Testis (tissue), 3 donors: Measurements from ENCODE around the gene SIN3B. TPM values are rescaled to one million over a fixed set of nuclear protein-coding genes. Genes with fewer than 3 reads are reported as not detected.

Source experiments
- DNase-seq: peaks from one replicate; pipeline ENCODE4 v3.0.0-alpha.2; 2019
- H3K27ac ChIP-seq, 2 donors: fragments of 200-600 bp; sonication (generic); one replicate each; pipeline ENCODE4 v1.5.1; 2019
- H3K27me3 ChIP-seq: fragments of 200-600 bp; sonication (generic); one replicate; pipeline ENCODE4 v1.5.1; 2019
- H3K36me3 ChIP-seq: fragments of 200-600 bp; sonication (generic); one replicate; pipeline ENCODE4 v1.5.1; 2017; ENCODE audit warnings: low read depth; ENCODE audit errors: missing control alignments
- H3K4me1 ChIP-seq: fragments of 200-600 bp; sonication (generic); one replicate; pipeline ENCODE4 v1.5.1; 2019
- H3K4me3 ChIP-seq, 2 donors: fragments of 200-600 bp; sonication (generic); one replicate each; pipeline ENCODE4 v1.5.1; 2017 to 2019
- H3K9me3 ChIP-seq: fragments of 200-600 bp; sonication (generic); one replicate; pipeline ENCODE4 v1.5.1; 2017
- CTCF ChIP-seq, 3 experiments: fragments of 450-650 bp in 2 of 3; fragments of 200-600 bp in 1 of 3; sonication (generic) in 1 of 3; IDR thresholded peaks; one replicate each; pipeline ENCODE4 v1.5.1; 2016 to 2019; ENCODE audit warnings: antibody characterized with exemption in 3 of 3, mild to moderate bottlenecking in 2 of 3, moderate library complexity in 1 of 3
- POLR2A ChIP-seq: fragments of 450-650 bp; IDR thresholded peaks from one replicate; pipeline ENCODE4 v1.6.1; 2017; ENCODE audit warnings: antibody characterized with exemption, mild to moderate bottlenecking, moderate library complexity
- WGBS, 2 donors: methylation state at CpG; one replicate each; pipeline ENCODE4 v1.1.5; 2018; 5-methylcytosine and 5-hydroxymethylcytosine counted together
- intact Hi-C: fragments of 100-400 bp; cut with DNase I; formaldehyde crosslinking; loops from one replicate; pipeline ENCODE4 v1.15.1; 2023; ENCODE audit warnings: low total_unique reads
- polyA plus RNA-seq: library from polyadenylated mRNA; stranded (reverse); fragments of 350-450 nt; fragmentation: Illumina TruSeq; extraction: RNeasy Lipid Tissue Mini Kit (QIAGEN cat#74804); gene quantifications from one replicate; pipeline ENCODE4 v1.2.3, GENCODE V29; 2014; ENCODE audit warnings: low read depth, low replicate concordance; ENCODE audit not compliant: insufficient read depth
- total RNA-seq, 2 donors: library from RNA; depleted of rRNA; stranded (reverse); fragments of >200 nt; gene quantifications; one replicate each; pipeline ENCODE4 v1.2.3, GENCODE V29; 2016

Gene SIN3B
- total and polyA plus RNA-seq, 3 donors from 2014 or later, result 70.6 to 283 (median 231) TPM

- H3K4me1 ChIP-seq, result no peaks in the 10 kb centered on the region
- no peak overlapping the region for H3K27ac ChIP-seq
- H3K4me3 ChIP-seq, result no peak overlapping the region
- no peaks in the 10 kb centered on the region for H3K36me3 ChIP-seq
- no peaks in the 10 kb centered on the region for H3K27me3 ChIP-seq
- no peak for DNase-seq
- no peaks in the 10 kb centered on the region for H3K9me3 ChIP-seq
- intact Hi-C loops, result no loop called here
- TF ChIP-seq CTCF (IDR thresholded peaks at IDR 0.05) (no peak), POLR2A (no peak)
- 91 to 93% methylated on average over 27 to 30 of the region's 31 CpGs for WGBS, 2 donors
Observed at GRCh38 chr19:16807549-16808284, 21.5 kb upstream of the SIN3B start.

DNA sequence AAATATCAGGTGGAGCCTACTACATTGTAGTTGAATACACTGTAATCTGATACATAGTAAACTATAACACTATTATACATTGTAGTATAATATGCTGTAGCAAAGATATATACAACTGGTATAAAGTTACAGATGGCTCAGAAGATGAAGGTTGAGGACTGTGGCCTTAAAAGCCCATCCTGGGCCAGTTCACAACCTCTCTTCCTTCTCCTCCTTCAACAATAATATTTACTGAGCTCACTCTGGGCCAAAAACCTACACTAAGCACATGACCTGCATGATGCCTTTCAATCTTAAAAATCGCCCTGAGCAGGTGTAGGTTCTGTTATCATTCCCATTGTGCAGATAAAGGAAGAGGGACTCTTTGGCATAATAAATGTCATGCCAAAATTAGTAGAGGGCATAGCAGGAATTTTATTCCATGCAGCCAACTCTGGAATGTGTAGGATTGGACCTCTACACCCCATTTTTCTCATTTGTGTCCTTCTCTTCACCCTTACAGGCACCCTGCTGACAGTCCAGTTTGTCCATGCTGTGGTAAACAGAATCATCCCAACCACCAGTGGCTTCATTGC, 14.6 kb upstream of the SIN3B start:
- Histone ChIP-seq H3K4me3 (no peak overlapping the region), H3K4me1 (peaks cover 8% of the 10 kb centered on the region), H3K36me3 (no peaks in the 10 kb centered on the region), H3K27ac (no peak overlapping the region), H3K9me3 (no peaks in the 10 kb centered on the region), H3K27me3 (no peaks in the 10 kb centered on the region)
- TF ChIP-seq CTCF (IDR thresholded peaks at IDR 0.05), result no peak
- WGBS, 2 donors, result 43 to 65% methylated on average over 1 of the region's 1 CpG
- intact Hi-C loops, result no loop called here
- no peak for DNase-seq

- peaks cover 40% of the 10 kb centered on the region for H3K4me1 ChIP-seq
- peak overlapping the region; percentile 22 for H3K27ac ChIP-seq
- no peaks in the 10 kb centered on the region for H3K27me3 ChIP-seq
- no peaks in the 10 kb centered on the region for H3K9me3 ChIP-seq
- H3K36me3 ChIP-seq, result no peaks in the 10 kb centered on the region
- peak; percentile 71 for DNase-seq
- intact Hi-C loops, result no loop called here
- WGBS, 2 donors, result 50 to 56% methylated on average over 1 of the region's 1 CpG
- H3K4me3 ChIP-seq, result no peak overlapping the region
- TF ChIP-seq POLR2A (no peak), CTCF (IDR thresholded peaks at IDR 0.05) (no peak)
Observed at GRCh38 chr19:16820056-16820455, 9.1 kb upstream of the SIN3B start.

GRCh38 chr19:16821081-16821480, 8.1 kb upstream of the SIN3B start:
- H3K36me3 ChIP-seq, result no peaks in the 10 kb centered on the region
- WGBS, 2 donors, result 83 to 89% methylated on average over 7 of the region's 7 CpGs
- intact Hi-C loops, result no loop called here
- no peak for DNase-seq
- peak overlapping the region in 1 of 2 donors; percentile 22 for H3K27ac ChIP-seq
- peaks cover 50% of the 10 kb centered on the region for H3K4me1 ChIP-seq
- no peaks in the 10 kb centered on the region for H3K27me3 ChIP-seq
- TF ChIP-seq CTCF (IDR thresholded peaks at IDR 0.05), result no peak
- TF ChIP-seq POLR2A, result no peak
- no peaks in the 10 kb centered on the region for H3K9me3 ChIP-seq
- H3K4me3 ChIP-seq, result no peak overlapping the region

DNA sequence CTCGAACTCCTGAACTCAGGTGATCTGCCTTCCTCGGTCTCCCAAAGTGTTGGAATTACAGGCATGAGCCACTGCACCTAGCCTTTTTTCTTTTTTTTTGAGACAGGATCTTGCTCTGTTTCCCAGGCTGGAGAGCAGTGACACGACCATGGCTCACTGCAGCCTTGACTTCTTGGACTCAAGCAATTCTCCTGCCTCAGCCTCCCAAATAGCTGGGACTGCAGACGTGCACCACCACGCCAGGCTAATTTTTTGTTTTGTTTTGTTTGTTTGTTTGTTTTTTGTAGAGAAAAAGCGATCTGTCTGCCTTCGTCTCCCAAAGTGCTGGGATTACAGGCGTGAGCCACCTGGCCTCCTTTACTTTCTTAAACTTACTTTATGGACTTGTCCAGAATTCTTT, 6.5 kb upstream of the SIN3B start:
- Histone ChIP-seq H3K36me3 (no peaks in the 10 kb centered on the region), H3K27ac (peak overlapping the region; percentile 79 to 87), H3K27me3 (no peaks in the 10 kb centered on the region), H3K9me3 (no peaks in the 10 kb centered on the region), H3K4me1 (peaks cover 55% of the 10 kb centered on the region), H3K4me3 (no peak overlapping the region)
- no peak for TF ChIP-seq CTCF (IDR thresholded peaks at IDR 0.05)
- TF ChIP-seq POLR2A, result no peak
- no peak for DNase-seq
- intact Hi-C loops, result no loop called here
- WGBS, 2 donors, result 83 to 85% methylated on average over 8 of the region's 8 CpGs
